HG03064 (cell line): ENCODE measurements around the gene GPR107.

Experiments used
- ATAC-seq: cut with Tn5 transposase; IDR thresholded peaks from one replicate; pipeline ENCODE4 v1.9.1; 2021; ENCODE audit warnings: low read depth; ENCODE audit not compliant: unreplicated experiment

GPR107 gene

DNA sequence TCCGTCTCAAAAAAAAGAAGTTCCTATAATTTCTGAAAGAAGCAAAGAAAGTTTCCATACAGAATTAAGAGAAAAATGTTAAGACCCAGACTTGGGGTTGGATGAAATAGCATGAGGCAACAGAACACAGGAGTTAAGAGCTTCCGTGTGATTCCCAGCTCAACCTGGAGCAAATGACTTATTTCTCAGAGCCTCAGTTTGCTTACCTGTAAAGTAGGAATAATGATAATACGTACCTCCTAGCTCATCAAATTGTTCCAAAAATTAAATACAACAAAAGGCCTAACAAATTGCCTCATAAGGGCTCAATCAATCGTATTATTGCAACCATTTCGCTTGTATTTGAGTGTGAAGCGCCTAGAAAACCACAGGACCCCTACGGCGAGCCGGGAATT is 600 bp upstream of the GPR107 start:
- no peak for ATAC-seq

DNA sequence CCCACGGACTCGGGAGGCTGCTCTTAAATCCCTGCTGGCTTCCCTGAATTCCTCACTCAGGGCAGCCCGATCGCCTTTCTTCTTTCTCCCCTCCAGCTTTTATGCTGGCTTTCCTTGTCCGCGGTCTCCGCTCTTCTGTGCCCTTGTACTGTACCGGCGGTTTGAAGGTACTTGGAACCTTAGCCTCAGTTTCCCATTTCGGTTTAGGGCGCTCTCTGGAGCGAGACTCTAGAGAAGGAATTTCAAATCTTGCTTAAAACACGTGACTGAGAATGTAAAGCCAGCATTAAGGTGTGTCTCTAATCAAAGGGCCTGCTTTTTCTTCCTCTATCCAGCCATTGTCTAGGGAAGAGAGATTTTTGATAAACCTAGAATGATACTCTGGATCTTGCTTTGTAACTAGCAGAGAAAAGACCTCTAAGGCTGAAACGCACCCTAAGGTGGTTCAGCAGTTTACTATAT is 650 bp downstream of the GPR107 start:
- no peak for ATAC-seq

DNA sequence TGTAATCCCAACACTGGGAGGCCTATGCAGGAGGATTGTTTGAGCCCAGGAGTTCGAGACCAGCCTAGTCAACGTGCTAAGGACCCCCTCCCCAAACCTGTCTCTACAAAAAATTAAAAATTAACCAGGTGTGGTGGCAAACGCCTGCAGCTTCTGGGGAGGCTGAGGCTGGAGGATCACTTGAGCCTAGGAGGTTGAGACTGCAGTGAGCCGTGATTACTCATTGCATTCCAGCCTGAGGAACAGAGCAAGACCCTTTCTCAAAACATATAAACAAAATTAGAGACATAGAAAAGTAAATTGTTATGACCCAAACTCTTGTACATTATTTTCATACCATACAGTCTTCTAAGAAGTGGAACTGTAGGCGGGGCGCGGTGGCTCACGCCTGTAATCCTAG is 1.1 kb downstream of the GPR107 start:
- ATAC-seq = no peak

DNA sequence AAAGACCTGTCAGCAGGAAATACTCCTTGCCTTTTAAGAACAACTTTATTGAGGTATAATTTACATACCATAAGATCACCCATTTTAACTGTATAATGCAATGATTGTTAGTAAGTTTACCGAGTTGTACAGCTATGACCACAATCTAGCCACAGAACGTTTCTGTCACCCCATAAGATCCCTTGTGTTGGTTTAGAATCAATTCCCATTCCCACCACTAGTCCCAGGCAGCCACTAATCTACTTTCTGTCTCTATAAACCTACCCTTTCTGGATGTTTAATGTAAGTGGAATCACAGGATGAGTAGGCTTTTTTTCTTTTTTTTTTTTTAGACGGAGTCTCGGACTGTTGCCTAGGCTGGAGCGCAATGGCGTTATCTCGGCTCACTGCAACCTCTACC is 4.4 kb downstream of the GPR107 start:
- no peak for ATAC-seq

DNA sequence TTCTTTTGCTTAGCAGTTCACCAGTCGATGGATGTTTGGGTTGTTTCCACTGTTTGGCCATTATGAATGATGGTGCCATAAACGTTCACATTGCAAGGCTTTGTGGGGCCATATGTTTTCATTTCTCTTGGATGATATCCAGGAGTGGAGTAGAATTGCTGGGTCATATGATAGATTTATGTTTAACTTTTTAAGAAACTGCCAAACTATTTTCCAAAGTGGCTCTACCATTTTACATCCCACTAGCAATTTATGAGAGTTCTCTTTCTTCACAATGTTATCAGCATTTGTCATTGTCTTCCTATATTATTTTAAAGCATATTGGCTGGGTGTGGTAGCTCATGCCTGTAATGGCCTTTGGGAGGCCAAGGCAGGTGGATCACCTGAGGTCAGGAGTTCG is 5.2 kb downstream of the GPR107 start:
- no peak for ATAC-seq

DNA sequence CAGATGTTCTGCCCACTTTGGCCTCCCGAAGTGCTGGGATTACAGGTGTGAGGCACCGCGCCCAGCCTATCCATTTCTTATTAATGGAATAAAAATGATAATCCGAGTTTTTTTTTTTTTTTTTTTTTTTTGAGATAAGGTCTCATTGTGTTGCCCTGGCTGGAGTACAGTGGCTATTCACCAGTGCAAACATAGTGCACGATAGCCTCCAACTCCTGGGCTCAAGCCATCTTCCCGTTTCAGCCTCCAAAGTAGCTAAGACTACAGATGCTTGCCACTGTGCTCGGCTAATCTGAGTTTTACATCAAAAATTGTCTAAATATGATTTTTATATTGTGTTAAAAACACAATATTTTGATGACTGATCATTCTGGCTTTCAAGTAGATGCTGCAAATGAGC is 6.6 kb downstream of the GPR107 start:
- no peak for ATAC-seq

DNA sequence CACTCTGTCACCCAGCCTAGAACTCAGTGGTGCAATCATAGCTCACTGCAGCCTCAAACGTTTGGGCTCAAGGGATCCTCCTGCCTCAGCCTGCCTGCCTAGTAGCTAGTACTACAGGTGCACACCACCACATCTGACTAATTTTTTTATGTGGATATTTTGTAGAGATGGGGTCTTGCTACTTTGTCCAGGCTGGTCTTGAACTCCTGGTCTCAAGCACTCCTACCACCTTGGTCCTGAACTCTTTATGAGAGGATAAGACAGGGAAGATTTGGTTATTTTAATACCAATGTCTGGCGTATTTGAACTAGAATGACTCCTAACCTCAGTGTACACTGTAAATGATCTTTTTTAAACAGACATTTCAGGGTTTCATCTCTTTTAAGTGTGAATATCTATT is 9.0 kb downstream of the GPR107 start:
- ATAC-seq = no peak

DNA sequence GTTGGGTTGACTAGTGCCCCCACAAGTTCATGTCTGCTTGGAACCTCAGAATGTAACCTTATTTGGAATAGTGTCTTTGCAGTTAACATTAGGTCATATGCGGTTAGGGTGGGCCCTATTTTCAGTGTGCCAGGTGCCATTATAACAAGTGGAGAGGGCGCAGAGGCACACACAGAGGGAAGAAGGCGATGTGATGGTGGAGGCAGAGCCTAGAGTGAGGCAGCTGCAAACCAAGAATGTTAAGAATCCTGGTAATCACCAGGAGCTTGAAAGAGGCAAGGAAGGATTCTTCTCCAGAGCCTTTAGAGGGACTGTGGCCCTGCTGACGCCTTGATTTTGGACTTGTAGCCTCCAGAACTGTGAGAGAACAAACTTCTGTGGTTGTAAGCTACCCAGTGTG is 10.9 kb downstream of the GPR107 start:
- no peak for ATAC-seq

DNA sequence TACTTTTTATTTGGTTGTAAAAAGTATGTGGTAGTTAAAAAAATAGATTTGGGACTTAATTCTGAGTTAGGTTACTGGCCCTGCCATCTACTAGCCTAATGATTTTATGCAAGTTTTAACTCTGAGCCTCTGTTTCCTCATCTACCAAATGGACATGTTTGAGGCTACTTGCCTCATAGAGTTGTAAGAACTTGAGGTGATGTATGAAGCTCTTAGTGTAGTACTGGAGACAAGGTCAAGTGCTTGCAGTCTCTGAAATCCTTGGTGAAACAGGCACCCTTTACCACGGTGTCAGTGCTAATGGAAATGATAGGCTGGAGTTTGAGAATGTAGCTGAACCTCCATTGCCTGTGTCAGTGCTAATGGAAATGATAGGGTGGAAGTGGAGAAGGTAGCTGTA is 15.3 kb downstream of the GPR107 start:
- ATAC-seq = no peak

DNA sequence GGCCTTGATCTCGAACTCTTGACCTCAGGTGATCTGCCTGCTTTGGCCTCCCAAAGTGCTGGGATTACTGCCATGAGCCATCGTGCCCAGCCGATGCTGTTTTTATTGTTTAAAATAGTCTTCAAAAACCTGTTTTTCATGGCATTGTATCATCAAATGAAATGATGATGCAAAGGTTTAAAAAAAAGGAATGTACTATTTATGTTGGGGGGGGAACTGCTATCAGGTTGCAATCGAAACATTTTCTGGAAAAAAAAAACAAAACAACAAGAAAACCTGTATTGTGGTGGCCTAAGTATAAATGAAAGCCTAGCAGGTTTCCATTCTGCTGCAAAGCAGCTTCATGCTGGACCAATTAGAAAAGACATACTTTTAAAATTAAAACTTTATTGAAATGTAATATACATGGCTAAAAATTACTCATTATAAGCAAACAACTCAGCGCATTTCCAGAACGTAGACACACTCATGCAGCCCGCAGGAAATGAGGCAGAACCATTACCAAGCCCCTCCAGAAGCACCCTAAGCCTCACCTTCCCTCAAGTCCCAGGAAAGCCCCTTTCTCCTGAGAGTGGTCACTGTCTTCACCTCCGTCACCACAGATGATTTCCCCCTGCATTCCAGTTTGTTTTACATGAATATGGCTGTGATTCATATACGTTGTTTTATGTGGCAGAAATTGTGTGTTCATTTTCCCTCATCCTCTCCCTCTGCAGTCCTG is 19.0 kb downstream of the GPR107 start:
- ATAC-seq = no peak

DNA sequence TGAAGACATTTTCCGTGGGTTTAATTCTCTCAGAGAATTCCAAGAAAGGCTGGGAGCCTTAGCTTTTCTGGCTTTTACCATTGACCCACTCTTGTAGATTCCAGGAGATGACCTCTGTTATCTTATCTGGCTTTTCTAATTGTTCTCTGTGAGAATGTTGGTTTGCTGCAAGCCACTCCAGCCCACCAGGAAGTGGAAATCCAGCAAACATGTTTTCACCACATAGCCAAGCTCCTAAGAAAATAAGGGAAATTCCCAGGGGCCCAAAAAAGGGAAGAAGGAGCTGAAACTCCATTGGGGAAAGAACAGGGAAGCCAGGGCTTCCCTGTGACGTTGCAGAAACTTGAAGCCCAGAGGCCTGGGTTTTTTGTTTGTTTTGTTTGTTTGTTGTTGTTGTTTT is 19.7 kb downstream of the GPR107 start:
- ATAC-seq = no peak

DNA sequence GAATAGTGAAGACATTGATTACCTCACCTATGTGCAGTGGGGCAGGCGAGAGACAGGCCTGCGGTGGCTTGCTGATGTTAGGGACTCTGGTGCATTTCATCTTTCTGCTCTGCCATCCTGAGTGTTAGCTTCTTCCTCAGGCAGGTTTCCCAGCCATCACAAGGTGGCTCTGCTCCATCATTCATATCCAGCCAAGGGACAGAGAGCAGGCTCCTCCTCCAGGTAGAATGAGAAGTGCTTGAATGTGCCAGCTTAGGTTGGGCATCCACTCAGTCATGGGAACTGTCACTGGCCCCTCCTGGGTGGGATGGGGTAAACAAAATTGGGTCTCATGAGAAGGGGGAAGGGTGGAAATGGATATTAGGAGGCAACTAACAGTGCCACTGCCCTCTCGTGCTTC is 24.8 kb downstream of the GPR107 start:
- ATAC-seq = no peak

DNA sequence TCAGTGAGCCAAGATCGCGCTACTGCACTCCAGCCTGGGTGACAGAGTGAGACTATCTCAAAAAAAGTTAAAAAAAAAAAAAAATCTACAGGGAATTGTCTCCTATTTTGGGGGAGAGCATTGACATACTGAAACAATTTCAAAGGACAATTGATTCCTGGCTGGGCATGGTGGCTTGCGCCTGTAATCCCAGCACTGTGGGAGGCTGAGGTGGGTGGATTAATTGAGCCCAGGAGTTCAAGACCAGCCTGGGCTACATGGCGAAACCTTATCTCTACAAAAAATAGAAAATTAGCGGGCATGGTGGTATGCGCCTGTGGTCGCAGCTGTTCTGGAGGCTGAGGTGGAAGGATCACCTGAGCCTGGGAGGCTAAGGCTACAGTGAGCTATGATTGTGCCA is 30.6 kb downstream of the GPR107 start:
- no peak for ATAC-seq

DNA sequence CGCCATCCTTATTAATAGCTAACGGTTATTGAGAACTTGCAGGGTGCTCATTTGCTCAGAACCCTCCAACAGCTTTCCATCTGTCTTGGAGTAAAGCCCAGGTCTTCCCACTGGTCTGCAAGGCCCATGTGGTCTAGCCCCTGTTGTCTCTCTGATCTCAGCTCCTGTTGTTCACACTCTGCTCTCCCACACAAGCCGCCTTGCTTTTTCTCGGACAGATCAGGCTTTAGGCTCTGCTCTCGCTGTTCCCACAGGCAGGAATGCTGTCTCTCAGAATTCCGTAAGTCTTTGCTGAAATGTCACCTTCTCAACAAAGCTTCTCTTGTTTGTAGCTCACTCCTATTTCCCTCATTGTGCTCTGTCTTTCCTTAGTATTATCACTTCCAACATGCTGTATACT is 34.3 kb downstream of the GPR107 start:
- no peak for ATAC-seq

DNA sequence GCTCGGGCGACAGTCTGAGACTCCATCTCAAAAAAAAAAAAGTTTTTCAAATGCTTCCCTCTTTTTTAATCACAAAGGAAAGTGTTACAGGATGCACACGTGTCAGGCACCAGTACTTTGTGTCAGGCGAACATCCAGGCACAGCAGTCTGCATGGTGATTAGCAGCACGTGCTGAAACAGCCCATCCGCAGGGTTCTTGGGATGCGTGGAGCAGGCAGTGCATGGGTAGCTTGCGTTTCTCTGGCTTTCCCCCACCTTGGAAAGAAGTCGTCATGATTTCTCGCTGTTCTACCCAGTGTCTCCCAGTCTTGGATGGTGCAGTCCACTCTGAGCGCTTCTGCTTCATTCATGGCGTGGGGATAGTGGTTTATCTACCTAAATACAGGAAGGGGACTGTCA is 35.4 kb downstream of the GPR107 start:
- ATAC-seq = no peak

DNA sequence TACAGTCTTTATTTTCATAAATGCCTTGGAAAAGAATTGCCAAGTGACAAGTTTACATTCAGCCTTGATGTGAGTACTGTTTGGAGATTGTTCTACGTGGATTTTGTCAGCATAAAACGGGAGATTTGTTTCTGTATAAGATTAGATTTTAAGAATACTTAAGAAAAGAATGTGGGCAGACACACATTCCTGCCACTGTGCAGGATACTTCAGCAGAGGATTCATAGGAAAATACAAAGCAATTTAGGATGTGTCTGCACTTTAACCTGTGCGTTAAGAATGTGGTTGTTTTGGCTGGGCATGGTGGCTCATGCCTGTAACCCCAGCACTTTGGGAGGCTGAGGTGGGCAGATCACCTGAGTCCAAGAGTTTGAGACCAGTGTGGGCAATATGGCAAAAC is 37.2 kb downstream of the GPR107 start:
- no peak for ATAC-seq

DNA sequence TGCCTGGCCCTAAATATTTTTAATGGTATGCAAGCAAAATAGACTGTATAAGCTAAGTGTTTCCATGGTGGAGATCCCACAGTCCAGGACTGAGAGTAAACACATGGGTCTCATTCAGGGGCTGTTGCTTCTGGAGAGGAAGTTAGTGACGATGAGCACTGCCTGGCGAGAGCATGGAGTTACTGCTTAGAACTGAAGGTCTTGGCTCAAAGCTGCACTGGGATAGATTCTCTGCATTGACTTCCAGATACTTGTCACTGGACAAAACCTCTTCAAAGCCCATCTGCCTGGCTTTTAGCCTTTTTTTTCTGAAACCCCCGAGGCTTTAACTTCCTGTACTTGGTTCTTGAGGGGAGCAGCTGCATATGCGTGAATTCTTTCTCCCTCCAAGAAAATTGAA is 39.2 kb downstream of the GPR107 start:
- ATAC-seq = no peak

DNA sequence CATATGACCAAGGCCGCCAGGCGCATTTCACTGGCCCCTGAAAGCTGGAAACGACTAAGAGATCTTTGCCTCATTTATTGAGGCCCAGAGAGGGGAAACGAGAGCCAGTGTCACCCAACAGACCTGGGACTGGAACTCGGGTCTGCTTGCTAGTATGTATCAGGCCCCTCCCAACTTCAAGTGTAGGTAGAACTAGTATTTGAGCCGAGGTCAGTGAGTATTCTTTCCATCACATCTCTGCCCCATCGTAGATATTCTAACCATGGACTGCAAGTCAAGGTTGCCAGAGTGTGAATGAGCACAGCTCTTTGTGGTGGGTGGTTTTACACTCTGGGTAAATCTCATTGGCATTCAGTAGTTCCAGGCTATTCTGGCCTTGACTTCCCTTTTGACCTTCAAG is 42.2 kb downstream of the GPR107 start:
- ATAC-seq = no peak

DNA sequence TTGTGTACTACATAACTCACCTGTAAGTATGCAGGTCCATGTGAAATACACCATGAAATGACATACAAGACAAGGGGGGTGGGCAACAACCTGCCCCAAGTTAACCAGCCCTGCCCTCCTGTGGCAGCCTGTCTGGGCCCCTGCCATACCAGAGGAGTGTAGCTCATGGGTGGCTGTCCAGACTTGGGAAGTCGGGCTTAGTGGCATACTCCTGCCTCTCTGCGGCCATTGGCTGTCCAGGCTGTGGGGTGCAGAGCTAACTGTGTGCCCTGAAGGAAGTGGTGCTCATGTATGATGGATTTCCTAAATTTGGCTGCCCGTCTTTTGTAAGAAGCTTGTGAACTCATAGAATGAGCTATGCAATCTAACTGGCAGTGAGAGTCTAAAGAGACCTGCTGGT is 47.0 kb downstream of the GPR107 start:
- ATAC-seq = no peak

DNA sequence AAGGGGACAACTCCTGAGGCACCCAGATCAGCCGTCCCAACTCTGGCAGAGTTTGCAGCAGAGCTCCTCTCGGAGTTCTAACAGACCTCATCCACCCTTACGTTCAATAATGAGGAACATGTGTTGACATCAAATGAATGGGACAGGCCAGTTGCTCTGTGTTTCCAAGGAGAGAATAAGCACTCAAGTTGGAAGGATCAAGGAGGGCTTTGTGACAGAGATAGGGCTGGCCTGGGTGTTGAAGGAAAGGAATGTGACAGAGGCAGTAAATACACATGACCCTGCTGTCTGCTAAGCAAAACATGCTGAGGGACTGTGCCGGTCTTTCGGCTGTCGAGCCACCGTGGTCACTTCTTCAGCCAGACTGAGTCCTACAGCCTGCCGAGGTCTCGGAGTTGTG is 48.2 kb downstream of the GPR107 start:
- ATAC-seq = no peak

DNA sequence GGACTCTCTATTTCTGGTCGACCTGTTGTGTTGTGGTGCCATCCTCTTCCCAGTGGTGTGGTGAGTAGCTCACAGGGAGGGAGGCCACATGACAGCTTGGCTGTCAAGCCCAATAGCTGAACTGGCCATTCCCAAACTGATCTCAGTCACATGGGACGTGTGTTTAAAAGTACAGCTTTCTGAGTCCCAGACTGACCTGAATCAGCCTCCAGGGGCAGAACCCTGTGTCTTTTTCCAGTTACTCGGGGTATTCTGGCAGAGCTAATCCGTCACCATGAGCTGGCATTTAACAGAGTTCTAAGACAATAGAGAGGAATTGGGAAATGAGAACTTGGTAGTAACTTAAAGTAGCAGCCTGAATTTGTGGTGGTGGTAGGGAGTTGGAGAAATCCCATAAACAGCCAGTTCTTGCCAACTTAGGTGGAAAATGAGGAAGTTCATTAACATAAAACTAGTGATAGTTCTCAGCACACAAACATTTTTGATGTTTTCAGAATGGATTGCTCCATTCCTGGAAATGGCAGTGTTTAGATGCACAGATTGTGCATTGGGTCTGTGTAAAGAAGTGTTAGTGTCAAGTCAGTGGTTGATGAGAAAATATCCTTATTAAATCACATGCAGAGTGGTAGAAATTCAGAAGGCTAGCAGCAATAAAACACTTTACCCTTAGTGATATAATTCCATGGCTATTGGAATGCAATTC is 50.9 kb downstream of the GPR107 start:
- ATAC-seq = no peak

DNA sequence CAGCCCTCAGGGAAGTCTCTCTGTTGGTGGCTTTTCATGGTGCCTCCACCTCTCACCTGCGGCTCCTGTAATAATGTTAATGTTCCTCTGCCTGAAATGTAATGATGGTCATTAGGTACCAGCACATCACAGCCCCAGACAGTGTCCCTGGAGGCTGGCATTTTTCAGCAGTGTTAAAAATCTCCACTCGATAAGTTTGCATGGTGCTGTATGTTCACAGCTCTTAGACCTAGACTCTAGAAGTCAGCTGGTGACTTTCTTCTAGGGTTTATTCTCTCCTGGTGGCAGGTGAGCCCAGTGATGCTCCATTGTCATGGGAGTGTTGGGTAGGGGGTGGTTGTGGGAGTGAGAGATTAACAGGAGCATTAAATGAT is 53.1 kb downstream of the GPR107 start:
- no peak for ATAC-seq
